ENCODE measurements around the gene ACOT8. TPM values are rescaled to one million over a fixed set of nuclear protein-coding genes. Genes with fewer than 3 reads are reported as not detected.
A peak's percentile ranks its signal among the peaks of the same experiment; 100 is the strongest.

ACOT8 gene
- total and polyA plus RNA-seq, 2 of the 8 experiments (the other 6 are each of a cell fraction or from before 2014, with no cell fraction given): 37.6 to 88.8 TPM

DNA sequence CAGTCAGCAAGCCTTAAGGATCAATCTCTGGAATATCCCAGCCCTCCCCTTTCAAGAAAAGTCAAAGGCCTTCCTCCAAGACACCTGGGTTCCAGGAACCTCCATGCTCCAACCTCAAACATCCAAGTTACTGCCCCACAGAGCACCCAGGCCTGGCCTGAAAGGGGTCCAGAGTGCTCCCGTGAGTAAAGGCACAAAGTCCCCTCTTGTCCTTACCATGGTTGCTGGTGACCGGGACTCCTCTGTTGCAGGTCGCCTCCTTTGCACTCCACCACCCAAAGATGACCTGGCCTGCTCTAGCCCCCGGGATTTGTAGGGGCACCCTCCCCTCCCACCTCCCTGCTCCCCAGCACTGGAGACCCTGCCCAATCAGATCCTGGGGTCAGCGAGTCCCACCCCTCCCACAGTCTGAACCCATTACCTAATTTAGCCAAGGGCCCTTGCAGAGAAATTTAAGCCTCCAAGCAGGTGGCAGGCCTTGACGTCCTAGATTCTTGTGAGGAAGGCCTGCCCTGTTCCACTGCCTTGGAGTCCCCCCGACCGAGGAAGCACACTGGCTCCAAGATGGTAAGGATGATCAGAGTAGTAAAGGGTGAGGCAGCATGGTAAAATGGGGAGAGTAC is 30.1 kb downstream of the ACOT8 start, which contains the start of gene TNNC2:
Gene TNNC2 (minus strand): TSS at position 283 of the 623 bp plus-strand sequence. CDS start 64 bp downstream, at position 219.
- 93% methylated on average over 8 of the region's 8 CpGs; no CpG with 5 or more reads in 1 of the 2 experiments for WGBS, 2 experiments (ENCODE audit: extremely low coverage in 1 of 2, insufficient coverage in 1 of 2, insufficient read length in 1 of 2, insufficient replicate concordance in 2 of 2, low coverage in 1 of 2, low lambda C conversion rate in 2 of 2, missing lambda C conversion rate in 1 of 2)
- Histone ChIP-seq H3K23me2 (ENCODE audit: low read depth, low read length) (peaks cover 2% of the 10 kb centered on the region; the same call in 1 of the 2 replicates), H3K4me3 (ENCODE audit: extremely low read depth in 1 of 4, insufficient read depth in 2 of 4, low read depth in 3 of 4, low read length in 4 of 4) (no peak within 1 kb of the TSS), H3K4me1 (replicated peaks in 1 of 4; ENCODE audit: control insufficient read depth in 3 of 4, insufficient read depth in 4 of 4, low read length in 3 of 4) (peaks cover 0 to 12% (median 5%) of the 10 kb centered on the region in 4 experiments; a peak in 6 of 7 replicates), H3K14ac (ENCODE audit: insufficient read length) (no peak within 1 kb of the TSS), H2BK20ac (ENCODE audit: low read length) (peak within 1 kb of the TSS; percentile 62), H3K4ac (replicated peaks; ENCODE audit: insufficient read length, low read depth, low read length) (no peak within 1 kb of the TSS), H3K4me2 (ENCODE audit: insufficient read depth in 1 of 2, low read depth in 2 of 2, low read length in 2 of 2) (no peak within 1 kb of the TSS), H4K91ac (replicated peaks; ENCODE audit: insufficient read length, low read length) (peak within 1 kb of the TSS; percentile 36), H4K8ac (ENCODE audit: extremely low read depth, insufficient read depth, low read length) (peak within 1 kb of the TSS; percentile 57), H3K27me3 (replicated peaks in 1 of 4; ENCODE audit: control insufficient read depth in 3 of 4, extremely low read depth in 1 of 4, insufficient read depth in 3 of 4, low read length in 3 of 4) (peaks cover 0 to 12% (median 10%) of the 10 kb centered on the region in 4 experiments; a peak in 4 of 7 replicates), H3K23ac (ENCODE audit: insufficient read length) (no peak within 1 kb of the TSS), H3K18ac (ENCODE audit: extremely low read depth, low read length) (no peak within 1 kb of the TSS), H3K9ac (replicated peaks in 1 of 4; ENCODE audit: extremely low read depth in 1 of 4, low read depth in 3 of 4, low read length in 3 of 4) (no peak within 1 kb of the TSS), H4K20me1 (replicated peaks in 1 of 2; ENCODE audit: control insufficient read depth in 1 of 2, insufficient read depth in 2 of 2, low read length in 2 of 2) (no peaks in the 10 kb centered on the region), H3K79me2 (ENCODE audit: control insufficient read depth in 1 of 2, insufficient read depth in 2 of 2, low read length in 2 of 2) (no peaks in the 10 kb centered on the region), H3K9me3 (ENCODE audit: insufficient read depth in 2 of 2, low read depth in 1 of 2, low read length in 1 of 2) (no peaks in the 10 kb centered on the region), H3K79me1 (ENCODE audit: low read depth, low read length) (no peaks in the 10 kb centered on the region), H2BK15ac (ENCODE audit: low read length) (no peak within 1 kb of the TSS), H3K56ac (replicated peaks; ENCODE audit: insufficient read length, low read depth, low read length) (no peak within 1 kb of the TSS), H2AK5ac (ENCODE audit: low read depth, low read length) (no peak within 1 kb of the TSS), H2BK12ac (ENCODE audit: low read depth, low read length) (0 out of 2 replicates have a peak within 1 kb of the TSS, but pooled peaks have one; percentile 19), H3K27ac (ENCODE audit: low read depth, low read length) (no peak within 1 kb of the TSS), H2BK120ac (replicated peaks; ENCODE audit: low read depth, low read length) (no peak within 1 kb of the TSS), H2BK5ac (ENCODE audit: low read depth, low read length) (no peak within 1 kb of the TSS), H4K5ac (ENCODE audit: insufficient read length, low read depth, low read length) (no peak within 1 kb of the TSS), H3K36me3 (ENCODE audit: control insufficient read depth in 2 of 4, insufficient read depth in 4 of 4, low read length in 3 of 4) (no peaks in the 10 kb centered on the region; a peak in 1 of 8 replicates), H2AFZ (ENCODE audit: low read length) (no peak within 1 kb of the TSS)
- DNase-seq (ENCODE audit: low read depth in 1 of 2, low spot score in 2 of 2) (no peak), FAIRE-seq (no peak)
- ChIA-PET CTCF (ENCODE audit: partially characterized antibody) (interaction anchor here (0.8 to 1.5 kb wide), 3 partner anchors 11 to 142 kb away, joined by 4 to 8 read pairs (median 5); no protein-coding TSS in a partner anchor), POLR2A (ENCODE audit: partially characterized antibody) (interaction anchor here (0.9 to 11.0 kb wide), 4 partner anchors 13 to 107 kb away, joined by 4 to 96 read pairs (median 20); partner anchors contain the start of genes PCIF1 and UBE2C)
- TF ChIP-seq, protein P1, sequence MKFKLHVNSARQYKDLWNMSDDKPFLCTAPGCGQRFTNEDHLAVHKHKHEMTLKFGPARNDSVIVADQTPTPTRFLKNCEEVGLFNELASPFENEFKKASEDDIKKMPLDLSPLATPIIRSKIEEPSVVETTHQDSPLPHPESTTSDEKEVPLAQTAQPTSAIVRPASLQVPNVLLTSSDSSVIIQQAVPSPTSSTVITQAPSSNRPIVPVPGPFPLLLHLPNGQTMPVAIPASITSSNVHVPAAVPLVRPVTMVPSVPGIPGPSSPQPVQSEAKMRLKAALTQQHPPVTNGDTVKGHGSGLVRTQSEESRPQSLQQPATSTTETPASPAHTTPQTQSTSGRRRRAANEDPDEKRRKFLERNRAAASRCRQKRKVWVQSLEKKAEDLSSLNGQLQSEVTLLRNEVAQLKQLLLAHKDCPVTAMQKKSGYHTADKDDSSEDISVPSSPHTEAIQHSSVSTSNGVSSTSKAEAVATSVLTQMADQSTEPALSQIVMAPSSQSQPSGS (IDR thresholded peaks at IDR 0.05; ENCODE audit: low read length): no peak
- TF ChIP-seq GTF2F1 (IDR thresholded peaks at IDR 0.05; ENCODE audit: borderline replicate concordance, low read depth, low read length) (no peak), PHF8 (conservative IDR thresholded peaks at IDR 0.05; ENCODE audit: low read depth, low read length) (no peak), CTBP2 (IDR thresholded peaks at IDR 0.05; ENCODE audit: borderline replicate concordance, insufficient read depth, insufficient read length, low read length) (no peak), SIX5 (IDR thresholded peaks at IDR 0.05; ENCODE audit: low read depth, low read length) (no peak), JUN (IDR thresholded peaks at IDR 0.05; ENCODE audit: low read depth, low read length) (no peak), TAF7 (optimal IDR thresholded peaks at IDR 0.05; ENCODE audit: borderline replicate concordance, low read depth, low read length) (no peak), TCF12 (IDR thresholded peaks at IDR 0.05; ENCODE audit: low read depth, low read length) (no peak), MAFK (IDR thresholded peaks at IDR 0.05; ENCODE audit: low read depth, low read length) (no peak), SP2 (IDR thresholded peaks at IDR 0.05; ENCODE audit: low read length) (no peak)

Measured in H1 (cell line).